GM12865 (cell line): Measurements from ENCODE around the gene FAM171A1.

Experiments
- DNase-seq: peaks from one replicate; pipeline ENCODE4 v3.0.0; 2010; ENCODE audit warnings: low read depth
- H3K4me3 ChIP-seq: 2 replicates; pipeline ENCODE4 v1.5.1; 2011; ENCODE audit warnings: mild to moderate bottlenecking, low read depth, low read length, control low read depth
- CTCF ChIP-seq: IDR thresholded peaks from 2 replicates; pipeline ENCODE4 v1.5.1; 2011; ENCODE audit warnings: low read length, control low read depth, low read depth, inconsistent platforms; ENCODE audit not compliant: insufficient read depth; ENCODE audit errors: missing control alignments

FAM171A1 gene

DNA sequence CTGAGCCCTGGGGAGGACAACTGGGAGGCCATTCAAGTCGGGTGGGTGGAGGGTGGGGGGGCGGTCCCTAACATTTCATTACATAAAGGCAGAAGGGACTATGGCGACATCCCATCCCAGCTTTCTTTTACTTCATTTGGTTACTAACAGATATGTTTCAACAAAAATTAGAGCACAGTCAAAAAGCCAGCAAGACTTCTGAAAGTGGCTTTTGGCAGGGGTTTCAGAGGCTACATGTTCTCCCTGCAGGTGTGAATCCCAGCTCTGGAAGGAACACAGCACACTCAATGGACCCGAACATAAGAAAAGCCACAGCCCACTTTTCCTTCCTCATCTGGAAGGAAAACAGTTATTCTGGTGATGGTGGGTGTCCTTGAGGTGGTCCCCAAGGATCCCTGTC is 7.1 kb downstream of the FAM171A1 start:
- DNase-seq: no peak
- no peak overlapping the region for H3K4me3 ChIP-seq
- no peak for TF ChIP-seq CTCF

GRCh38 chr10:15363031-15363430 is 8.1 kb downstream of the FAM171A1 start:
- TF ChIP-seq CTCF: no peak
- H3K4me3 ChIP-seq: no peak overlapping the region
- DNase-seq: no peak

- no peak overlapping the region for H3K4me3 ChIP-seq
- DNase-seq: peak; percentile 28
Measured at GRCh38 chr10:15361131-15361530, 10.0 kb downstream of the FAM171A1 start.

GRCh38 chr10:15360566-15360965 is 10.5 kb downstream of the FAM171A1 start:
- no peak for DNase-seq
- TF ChIP-seq CTCF: no peak
- no peak overlapping the region for H3K4me3 ChIP-seq

More at GRCh38 chr10:15361131-15361530, 10.0 kb downstream of the FAM171A1 start:
- TF ChIP-seq CTCF: no peak

DNA sequence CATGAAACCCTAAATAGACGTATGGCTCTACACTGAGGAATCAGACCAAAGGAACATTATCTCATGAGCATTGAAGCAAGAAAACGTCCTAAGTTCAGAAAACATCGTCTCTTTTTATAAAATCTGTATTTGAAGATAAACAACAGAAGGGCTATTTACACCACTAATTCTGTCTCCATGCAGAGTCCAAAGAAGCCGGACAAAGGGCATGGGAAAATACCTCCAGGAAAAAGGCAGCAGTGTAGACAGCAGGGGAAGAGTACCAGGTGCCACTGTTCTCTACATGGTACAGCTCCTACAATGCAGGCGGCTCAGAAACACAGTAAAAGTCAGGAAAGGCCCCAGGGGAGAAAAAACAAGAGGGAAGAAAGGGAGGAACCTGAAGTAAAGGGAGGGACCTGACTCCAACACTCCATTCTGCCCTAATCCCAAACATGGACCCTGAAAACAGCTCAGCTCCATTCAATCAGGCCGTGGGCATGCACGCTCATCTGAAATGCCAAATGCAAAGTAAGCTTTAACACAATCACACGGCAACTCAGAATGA is 17.5 kb downstream of the FAM171A1 start:
- H3K4me3 ChIP-seq: no peak overlapping the region
- no peak for TF ChIP-seq CTCF
- DNase-seq: no peak

DNA sequence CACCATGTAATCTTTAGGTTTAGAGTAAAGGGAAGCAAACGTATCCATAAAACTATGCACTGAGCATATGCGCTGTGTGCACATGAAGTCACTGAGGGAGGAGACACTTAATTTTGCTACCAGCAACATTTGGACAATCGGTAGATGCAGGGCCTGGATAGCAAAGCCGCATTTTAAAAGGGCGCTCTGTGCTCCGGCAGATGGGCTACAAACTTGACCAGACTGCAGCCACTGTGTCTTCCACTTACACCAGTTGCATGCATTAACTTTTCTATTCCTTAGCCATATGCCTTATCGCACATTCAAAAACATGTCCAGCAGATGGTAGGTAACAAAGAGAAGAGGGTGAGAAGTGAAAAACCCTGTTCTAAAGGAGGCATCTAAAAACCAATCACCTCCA is 18.3 kb downstream of the FAM171A1 start:
- DNase-seq: no peak
- no peak overlapping the region for H3K4me3 ChIP-seq
- no peak for TF ChIP-seq CTCF

DNA sequence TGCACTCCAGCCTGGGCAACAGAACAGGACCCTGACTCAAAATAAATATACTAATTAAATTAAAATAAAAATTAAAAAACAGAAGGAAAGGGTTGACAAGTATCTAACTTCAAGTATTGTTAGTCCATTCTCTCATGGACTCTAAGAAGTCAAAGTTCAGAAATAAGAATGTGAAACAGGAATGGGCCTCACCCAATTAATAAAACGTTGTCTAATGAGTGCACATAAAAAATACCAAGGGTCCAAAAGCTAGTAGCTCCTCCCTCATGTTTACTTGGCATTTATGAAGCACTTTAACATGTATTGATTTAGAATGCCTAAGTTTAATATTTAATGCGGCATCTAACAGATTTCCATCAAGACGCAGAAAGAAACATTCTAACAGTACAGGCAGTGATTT is 18.9 kb downstream of the FAM171A1 start:
- TF ChIP-seq CTCF: no peak

More for the DNA sequence above, 18.9 kb downstream of the FAM171A1 start:
- no peak overlapping the region for H3K4me3 ChIP-seq
- no peak for DNase-seq
